GM12878 (cell line): ENCODE data around the gene BMPR1B. TPM values are rescaled to one million over a fixed set of nuclear protein-coding genes. Genes with fewer than 3 reads are reported as not detected.

ENCODE experiments used
- KAT2A ChIP-seq: conservative IDR thresholded peaks from 2 replicates; pipeline ENCODE4 v1.6.1; 2011; ENCODE audit warnings: low read depth, low read length; ENCODE audit not compliant: control insufficient read depth
- MTA3 ChIP-seq: IDR thresholded peaks from 2 replicates; pipeline ENCODE4 v1.6.1; 2012; ENCODE audit warnings: low read length, inconsistent platforms, borderline replicate concordance
- PAX5 ChIP-seq: IDR thresholded peaks from 2 replicates; pipeline ENCODE4 v1.6.1; 2011; ENCODE audit warnings: low read depth, low read length, borderline replicate concordance
- RBBP5 ChIP-seq: fragments of 200-600 bp; sonication (generic); conservative IDR thresholded peaks from 2 replicates; pipeline ENCODE4 v1.6.1; 2016
- polyA plus RNA-seq, 11 experiments: library from polyadenylated mRNA; depleted of rRNA in 4 of 11; unstranded in 6 of 11; stranded (reverse) in 5 of 11; fragments of >200 nt; fragmentation: Nextera tagmentation in 4 of 11; fragmentation: Illumina TruSeq in 1 of 11; extraction: Ambion mirVana in 4 of 11; extraction: Trizol in 1 of 11; gene quantifications; 1 replicate in 1 of 11; 2 replicates in 10 of 11; pipeline versions ENCODE4 v1.2.1 to v1.2.3, GENCODE V29; 2011 to 2016; ENCODE audit warnings: inconsistent platforms in 2 of 11, missing spikeins in 2 of 11, low read depth in 1 of 11
- total RNA-seq, 4 experiments: library from RNA; depleted of rRNA in 3 of 4; stranded (reverse); fragments of >200 nt in 3 of 4; fragmentation: Illumina TruSeq in 1 of 4; extraction: Trizol in 1 of 4; gene quantifications; 2 replicates each; pipeline versions ENCODE4 v1.2.1 to v1.2.3, GENCODE V29; 2013 to 2021
- TF ChIP-seq, protein P1 (sequence below): fragments of 150-350 bp; IDR thresholded peaks from 2 replicates; pipeline ENCODE4 v1.6.1; 2016; ENCODE audit warnings: low read depth, low read length
- TF ChIP-seq, protein P2 (sequence below): IDR thresholded peaks from 2 replicates; pipeline ENCODE4 v1.6.1; 2012; ENCODE audit warnings: improper control_type of control experiment, low read depth, low read length; ENCODE audit not compliant: insufficient replicate concordance

BMPR1B gene
- total and polyA plus RNA-seq, 10 of the 15 experiments (the other 5 are each of a cell fraction or from before 2014, with no cell fraction given) = not detected

DNA sequence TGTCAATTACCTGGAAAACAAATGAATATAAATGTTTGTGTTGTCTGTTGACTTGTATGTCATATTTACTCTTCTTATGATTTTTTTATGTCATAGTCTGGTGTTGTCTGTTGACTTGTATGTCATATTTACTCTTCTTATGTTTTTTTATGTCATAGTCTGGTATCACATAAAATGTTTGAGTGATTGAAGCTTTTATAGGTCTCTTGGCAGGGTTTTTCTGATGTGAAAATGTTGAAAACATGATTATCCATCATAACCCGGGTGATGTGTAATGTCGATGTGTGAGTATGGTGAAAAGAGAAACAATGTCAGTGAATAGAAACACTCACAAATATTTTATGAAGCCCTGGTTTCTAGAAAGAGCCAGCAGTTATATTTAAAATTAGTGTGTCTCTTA lies 335.7 kb downstream of the BMPR1B start (continued):
- TF ChIP-seq, protein P1, sequence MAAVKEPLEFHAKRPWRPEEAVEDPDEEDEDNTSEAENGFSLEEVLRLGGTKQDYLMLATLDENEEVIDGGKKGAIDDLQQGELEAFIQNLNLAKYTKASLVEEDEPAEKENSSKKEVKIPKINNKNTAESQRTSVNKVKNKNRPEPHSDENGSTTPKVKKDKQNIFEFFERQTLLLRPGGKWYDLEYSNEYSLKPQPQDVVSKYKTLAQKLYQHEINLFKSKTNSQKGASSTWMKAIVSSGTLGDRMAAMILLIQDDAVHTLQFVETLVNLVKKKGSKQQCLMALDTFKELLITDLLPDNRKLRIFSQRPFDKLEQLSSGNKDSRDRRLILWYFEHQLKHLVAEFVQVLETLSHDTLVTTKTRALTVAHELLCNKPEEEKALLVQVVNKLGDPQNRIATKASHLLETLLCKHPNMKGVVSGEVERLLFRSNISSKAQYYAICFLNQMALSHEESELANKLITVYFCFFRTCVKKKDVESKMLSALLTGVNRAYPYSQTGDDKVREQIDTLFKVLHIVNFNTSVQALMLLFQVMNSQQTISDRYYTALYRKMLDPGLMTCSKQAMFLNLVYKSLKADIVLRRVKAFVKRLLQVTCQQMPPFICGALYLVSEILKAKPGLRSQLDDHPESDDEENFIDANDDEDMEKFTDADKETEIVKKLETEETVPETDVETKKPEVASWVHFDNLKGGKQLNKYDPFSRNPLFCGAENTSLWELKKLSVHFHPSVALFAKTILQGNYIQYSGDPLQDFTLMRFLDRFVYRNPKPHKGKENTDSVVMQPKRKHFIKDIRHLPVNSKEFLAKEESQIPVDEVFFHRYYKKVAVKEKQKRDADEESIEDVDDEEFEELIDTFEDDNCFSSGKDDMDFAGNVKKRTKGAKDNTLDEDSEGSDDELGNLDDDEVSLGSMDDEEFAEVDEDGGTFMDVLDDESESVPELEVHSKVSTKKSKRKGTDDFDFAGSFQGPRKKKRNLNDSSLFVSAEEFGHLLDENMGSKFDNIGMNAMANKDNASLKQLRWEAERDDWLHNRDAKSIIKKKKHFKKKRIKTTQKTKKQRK = no peak
- no peak for TF ChIP-seq PAX5
- TF ChIP-seq KAT2A = no peak
- TF ChIP-seq, protein P2, sequence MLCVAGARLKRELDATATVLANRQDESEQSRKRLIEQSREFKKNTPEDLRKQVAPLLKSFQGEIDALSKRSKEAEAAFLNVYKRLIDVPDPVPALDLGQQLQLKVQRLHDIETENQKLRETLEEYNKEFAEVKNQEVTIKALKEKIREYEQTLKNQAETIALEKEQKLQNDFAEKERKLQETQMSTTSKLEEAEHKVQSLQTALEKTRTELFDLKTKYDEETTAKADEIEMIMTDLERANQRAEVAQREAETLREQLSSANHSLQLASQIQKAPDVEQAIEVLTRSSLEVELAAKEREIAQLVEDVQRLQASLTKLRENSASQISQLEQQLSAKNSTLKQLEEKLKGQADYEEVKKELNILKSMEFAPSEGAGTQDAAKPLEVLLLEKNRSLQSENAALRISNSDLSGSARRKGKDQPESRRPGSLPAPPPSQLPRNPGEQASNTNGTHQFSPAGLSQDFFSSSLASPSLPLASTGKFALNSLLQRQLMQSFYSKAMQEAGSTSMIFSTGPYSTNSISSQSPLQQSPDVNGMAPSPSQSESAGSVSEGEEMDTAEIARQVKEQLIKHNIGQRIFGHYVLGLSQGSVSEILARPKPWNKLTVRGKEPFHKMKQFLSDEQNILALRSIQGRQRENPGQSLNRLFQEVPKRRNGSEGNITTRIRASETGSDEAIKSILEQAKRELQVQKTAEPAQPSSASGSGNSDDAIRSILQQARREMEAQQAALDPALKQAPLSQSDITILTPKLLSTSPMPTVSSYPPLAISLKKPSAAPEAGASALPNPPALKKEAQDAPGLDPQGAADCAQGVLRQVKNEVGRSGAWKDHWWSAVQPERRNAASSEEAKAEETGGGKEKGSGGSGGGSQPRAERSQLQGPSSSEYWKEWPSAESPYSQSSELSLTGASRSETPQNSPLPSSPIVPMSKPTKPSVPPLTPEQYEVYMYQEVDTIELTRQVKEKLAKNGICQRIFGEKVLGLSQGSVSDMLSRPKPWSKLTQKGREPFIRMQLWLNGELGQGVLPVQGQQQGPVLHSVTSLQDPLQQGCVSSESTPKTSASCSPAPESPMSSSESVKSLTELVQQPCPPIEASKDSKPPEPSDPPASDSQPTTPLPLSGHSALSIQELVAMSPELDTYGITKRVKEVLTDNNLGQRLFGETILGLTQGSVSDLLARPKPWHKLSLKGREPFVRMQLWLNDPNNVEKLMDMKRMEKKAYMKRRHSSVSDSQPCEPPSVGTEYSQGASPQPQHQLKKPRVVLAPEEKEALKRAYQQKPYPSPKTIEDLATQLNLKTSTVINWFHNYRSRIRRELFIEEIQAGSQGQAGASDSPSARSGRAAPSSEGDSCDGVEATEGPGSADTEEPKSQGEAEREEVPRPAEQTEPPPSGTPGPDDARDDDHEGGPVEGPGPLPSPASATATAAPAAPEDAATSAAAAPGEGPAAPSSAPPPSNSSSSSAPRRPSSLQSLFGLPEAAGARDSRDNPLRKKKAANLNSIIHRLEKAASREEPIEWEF = no peak
- TF ChIP-seq RBBP5 = no peak
- no peak for TF ChIP-seq MTA3
